Fibroblast of pulmonary artery (primary cell): ENCODE data around the gene PDXK.

Source experiments
- DNase-seq: peaks from one replicate; pipeline ENCODE4 v3.0.0-alpha.2; 2010; ENCODE audit warnings: low read depth
- H3K4me3 ChIP-seq: replicated peaks from 2 replicates; pipeline ENCODE4 v1.5.1; 2011; ENCODE audit warnings: low read depth, mild to moderate bottlenecking, control low read depth, low read length, moderate library complexity
- TF ChIP-seq, protein P1 (sequence below): IDR thresholded peaks from 2 replicates; pipeline ENCODE4 v1.5.1; 2011; ENCODE audit warnings: mild to moderate bottlenecking, control low read depth, low read length, inconsistent platforms; ENCODE audit errors: missing control alignments

PDXK gene

GRCh38 chr21:43684424-43684823 is 34.5 kb upstream of the PDXK start:
- TF ChIP-seq, protein P1, sequence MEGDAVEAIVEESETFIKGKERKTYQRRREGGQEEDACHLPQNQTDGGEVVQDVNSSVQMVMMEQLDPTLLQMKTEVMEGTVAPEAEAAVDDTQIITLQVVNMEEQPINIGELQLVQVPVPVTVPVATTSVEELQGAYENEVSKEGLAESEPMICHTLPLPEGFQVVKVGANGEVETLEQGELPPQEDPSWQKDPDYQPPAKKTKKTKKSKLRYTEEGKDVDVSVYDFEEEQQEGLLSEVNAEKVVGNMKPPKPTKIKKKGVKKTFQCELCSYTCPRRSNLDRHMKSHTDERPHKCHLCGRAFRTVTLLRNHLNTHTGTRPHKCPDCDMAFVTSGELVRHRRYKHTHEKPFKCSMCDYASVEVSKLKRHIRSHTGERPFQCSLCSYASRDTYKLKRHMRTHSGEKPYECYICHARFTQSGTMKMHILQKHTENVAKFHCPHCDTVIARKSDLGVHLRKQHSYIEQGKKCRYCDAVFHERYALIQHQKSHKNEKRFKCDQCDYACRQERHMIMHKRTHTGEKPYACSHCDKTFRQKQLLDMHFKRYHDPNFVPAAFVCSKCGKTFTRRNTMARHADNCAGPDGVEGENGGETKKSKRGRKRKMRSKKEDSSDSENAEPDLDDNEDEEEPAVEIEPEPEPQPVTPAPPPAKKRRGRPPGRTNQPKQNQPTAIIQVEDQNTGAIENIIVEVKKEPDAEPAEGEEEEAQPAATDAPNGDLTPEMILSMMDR: no peak
- H3K4me3 ChIP-seq: no peak overlapping the region
- DNase-seq: peak; percentile 34

- no peak for DNase-seq
- TF ChIP-seq, protein P1: no peak
- H3K4me3 ChIP-seq: no peak overlapping the region
Observed at GRCh38 chr21:43686811-43687565, 31.9 kb upstream of the PDXK start.

DNA sequence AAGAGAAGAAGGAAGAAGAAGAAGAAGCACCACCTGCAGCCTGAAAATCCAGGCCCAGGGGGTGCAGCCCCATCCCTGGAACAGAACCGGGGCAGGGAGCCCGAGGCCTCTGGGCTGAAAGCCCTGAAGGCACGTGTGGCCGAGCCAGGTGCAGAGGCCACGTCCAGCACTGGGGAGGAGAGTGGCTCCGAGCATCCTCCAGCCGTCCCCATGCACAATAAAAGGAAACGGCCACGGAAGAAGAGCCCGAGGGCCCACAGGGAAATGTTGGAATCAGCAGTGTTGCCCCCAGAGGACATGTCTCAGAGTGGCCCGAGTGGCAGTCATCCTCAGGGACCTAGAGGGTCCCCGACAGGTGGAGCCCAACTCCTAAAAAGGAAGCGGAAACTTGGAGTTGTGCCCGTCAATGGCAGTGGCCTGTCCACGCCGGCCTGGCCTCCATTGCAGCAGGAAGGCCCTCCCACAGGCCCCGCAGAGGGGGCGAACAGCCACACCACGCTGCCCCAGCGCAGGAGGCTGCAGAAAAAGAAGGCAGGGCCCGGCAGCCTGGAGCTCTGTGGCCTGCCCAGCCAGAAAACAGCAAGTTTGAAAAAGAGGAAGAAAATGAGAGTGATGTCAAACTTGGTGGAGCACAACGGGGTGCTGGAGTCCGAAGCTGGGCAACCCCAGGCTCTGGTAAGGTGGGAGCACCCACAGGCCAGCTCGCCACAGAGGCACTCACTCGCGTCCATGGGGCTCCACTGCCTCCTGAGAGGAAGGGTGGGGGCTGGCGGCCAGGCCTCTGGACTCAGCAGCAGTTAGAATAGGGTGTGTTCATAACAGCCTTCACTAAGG is 31.1 kb upstream of the PDXK start:
- no peak for DNase-seq
- TF ChIP-seq, protein P1: no peak
- H3K4me3 ChIP-seq: no peak overlapping the region

DNA sequence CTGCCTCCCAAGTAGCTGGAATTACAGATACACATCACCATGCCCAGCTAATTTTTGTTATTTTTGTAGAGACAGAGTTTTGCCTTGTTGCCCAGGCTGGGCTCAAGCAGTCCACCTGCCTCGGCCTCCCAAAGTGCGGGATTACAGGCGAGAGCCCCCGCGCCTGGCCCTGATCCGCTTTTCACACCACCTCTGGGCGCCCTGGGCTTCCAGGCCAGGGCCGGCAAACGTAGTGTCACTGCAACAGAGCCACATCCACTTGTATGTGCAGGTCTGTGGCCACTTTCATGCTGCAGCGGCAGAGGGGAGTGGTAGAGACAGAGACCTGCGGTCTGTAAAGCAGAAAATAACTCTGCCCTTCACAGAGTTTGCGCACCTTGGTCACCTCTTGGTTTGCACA is 30.0 kb upstream of the PDXK start:
- H3K4me3 ChIP-seq: no peak overlapping the region
- TF ChIP-seq, protein P1: no peak
- no peak for DNase-seq

DNA sequence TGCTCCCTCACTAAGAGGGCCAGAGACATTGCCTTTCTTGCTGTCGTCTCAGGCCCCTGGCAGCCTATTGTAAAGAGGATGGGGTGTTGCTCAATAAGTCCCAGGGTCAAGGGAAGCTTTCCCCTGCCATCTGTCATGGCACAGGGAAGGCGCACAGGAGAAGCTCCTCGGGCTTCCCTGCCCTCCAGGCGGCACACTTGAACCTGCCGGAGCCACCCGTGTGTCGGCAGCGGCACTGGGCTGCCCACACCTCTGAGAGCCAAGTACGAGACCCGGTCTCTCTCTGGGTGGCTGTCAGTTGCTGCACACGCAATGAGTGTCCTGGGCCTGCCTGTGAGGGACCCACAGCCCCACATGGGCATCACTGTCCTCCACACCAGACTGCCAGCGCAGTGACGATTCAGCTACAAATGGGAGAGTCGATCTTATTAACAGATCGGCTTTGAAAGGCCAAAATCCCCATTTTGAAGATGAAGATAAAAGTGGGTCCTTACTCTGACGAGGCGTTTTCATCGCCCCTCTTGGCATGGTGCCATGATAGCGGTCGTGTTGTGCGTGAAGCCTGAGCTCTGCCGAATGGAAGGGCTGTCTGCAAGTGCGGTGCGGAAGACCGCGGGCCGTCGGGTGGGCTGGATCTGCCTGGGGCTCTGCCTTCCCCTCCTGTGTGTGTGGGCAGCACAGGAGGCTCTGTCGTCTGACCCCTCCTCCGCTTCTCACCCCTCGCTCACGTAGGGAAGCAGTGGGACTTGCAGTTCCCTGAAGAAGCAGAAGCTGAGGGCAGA is 29.2 kb upstream of the PDXK start:
- DNase-seq: no peak
- H3K4me3 ChIP-seq: no peak overlapping the region
- TF ChIP-seq, protein P1: no peak

DNA sequence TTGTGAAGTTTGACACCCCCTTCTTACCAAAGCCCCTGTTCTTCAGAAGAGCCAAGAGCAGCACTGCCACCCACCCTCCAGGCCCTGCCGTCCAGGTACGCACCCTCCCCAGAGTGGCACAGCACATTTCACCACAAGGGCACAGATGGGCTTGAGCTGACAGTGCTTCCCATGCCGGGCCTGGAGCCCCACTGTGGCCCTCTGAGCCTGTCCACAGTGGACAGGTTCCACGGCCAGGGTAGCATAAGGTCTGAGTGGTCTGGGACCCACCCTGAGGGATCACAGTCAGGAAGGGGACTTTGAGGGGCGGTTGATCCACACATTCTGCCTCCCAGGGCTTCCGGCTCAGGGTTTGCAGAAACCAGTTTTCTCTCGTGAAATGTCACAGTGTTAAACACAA is 28.6 kb upstream of the PDXK start:
- DNase-seq: no peak
- no peak overlapping the region for H3K4me3 ChIP-seq
- TF ChIP-seq, protein P1: no peak
